ENCODE data around the gene SLC24A4.

Gene SLC24A4

GRCh38 chr14:92490239-92490959, 167.4 kb downstream of the SLC24A4 start:
- ATAC-seq (no peak), DNase-seq (ENCODE audit: low spot score in 2 of 2) (no peak)
- Mint-ChIP-seq H3K27ac (no peak overlapping the region), H3K36me3 (no peaks in the 10 kb centered on the region), H3K4me1 (peaks cover 14% of the 10 kb centered on the region), H3K9me3 (no peaks in the 10 kb centered on the region), H3K4me3 (no peak overlapping the region)

DNA sequence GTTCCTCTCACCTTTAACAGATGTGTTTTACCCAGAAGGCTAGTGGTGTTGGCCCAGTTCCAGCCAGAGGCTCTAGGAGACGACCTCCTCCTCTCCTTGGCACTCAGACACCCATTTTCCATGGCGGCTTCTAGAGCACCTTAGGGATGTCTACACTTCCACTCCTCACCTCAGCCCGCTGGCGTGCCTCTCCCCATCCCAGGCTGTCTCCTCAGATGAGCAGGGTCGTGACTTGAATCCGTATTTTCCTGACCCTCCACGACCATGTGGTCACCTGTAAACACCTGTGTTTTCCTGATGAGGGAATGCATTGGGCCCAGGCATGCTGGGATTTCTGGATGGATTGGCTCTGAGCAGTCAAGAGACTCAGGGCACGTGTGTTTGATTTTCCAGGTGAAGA, 168.8 kb downstream of the SLC24A4 start:
- no peak overlapping the region for H3K27ac Mint-ChIP-seq
- peaks cover 19% of the 10 kb centered on the region for H3K4me1 Mint-ChIP-seq
- DNase-seq (ENCODE audit: low spot score in 2 of 2) (no peak), ATAC-seq (no peak)
- H3K9me3 Mint-ChIP-seq: no peaks in the 10 kb centered on the region
- no peak overlapping the region for H3K4me3 Mint-ChIP-seq
- no peaks in the 10 kb centered on the region for H3K36me3 Mint-ChIP-seq

- Mint-ChIP-seq H3K9me3 (no peaks in the 10 kb centered on the region), H3K4me3 (no peak overlapping the region), H3K27ac (no peak overlapping the region), H3K4me1 (peaks cover 18% of the 10 kb centered on the region), H3K36me3 (no peaks in the 10 kb centered on the region)
- DNase-seq (ENCODE audit: low spot score in 2 of 2): no peak
- no peak for ATAC-seq
Measured at GRCh38 chr14:92492258-92492657, 169.3 kb downstream of the SLC24A4 start.

DNA sequence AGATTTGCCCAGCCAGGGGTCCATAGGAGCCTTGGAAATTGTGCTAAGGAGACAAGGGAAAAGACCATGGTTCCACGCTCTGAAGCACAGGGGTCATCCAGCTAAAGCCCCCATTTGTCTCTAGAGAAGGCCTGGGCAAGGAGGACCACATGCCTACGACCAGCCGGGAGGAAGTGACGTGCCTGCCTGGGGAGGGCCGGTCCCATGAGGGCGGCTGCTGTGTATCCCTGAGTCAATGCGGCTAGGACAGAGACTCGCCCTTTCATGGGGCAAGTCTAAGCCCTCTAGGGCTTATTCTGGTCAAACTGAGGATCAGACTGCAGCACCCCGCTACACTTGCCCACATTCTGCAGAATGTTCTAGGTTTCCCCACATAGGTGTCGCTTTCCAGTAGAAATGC, 170.1 kb downstream of the SLC24A4 start:
- Mint-ChIP-seq H3K4me3 (no peak overlapping the region), H3K9me3 (no peaks in the 10 kb centered on the region), H3K4me1 (peaks cover 15% of the 10 kb centered on the region), H3K27ac (no peak overlapping the region), H3K36me3 (no peaks in the 10 kb centered on the region)
- ATAC-seq (no peak), DNase-seq (ENCODE audit: low spot score in 2 of 2) (no peak)

GRCh38 chr14:92493492-92493891, 170.5 kb downstream of the SLC24A4 start:
- no peak for DNase-seq (ENCODE audit: low spot score in 2 of 2)
- peaks cover 15% of the 10 kb centered on the region for H3K4me1 Mint-ChIP-seq
- H3K9me3 Mint-ChIP-seq: no peaks in the 10 kb centered on the region
- H3K4me3 Mint-ChIP-seq: no peak overlapping the region
- H3K27ac Mint-ChIP-seq: no peak overlapping the region
- ATAC-seq: no peak
- H3K36me3 Mint-ChIP-seq: no peaks in the 10 kb centered on the region

GRCh38 chr14:92494512-92494911, 171.5 kb downstream of the SLC24A4 start:
- Mint-ChIP-seq H3K9me3 (no peaks in the 10 kb centered on the region), H3K36me3 (no peaks in the 10 kb centered on the region), H3K4me1 (peaks cover 15% of the 10 kb centered on the region), H3K4me3 (no peak overlapping the region), H3K27ac (no peak overlapping the region)
- DNase-seq (ENCODE audit: low spot score in 2 of 2) (no peak), ATAC-seq (peak; percentile 64)

GRCh38 chr14:92495027-92495426, 172.1 kb downstream of the SLC24A4 start:
- no peak overlapping the region for H3K27ac Mint-ChIP-seq
- no peaks in the 10 kb centered on the region for H3K9me3 Mint-ChIP-seq
- no peaks in the 10 kb centered on the region for H3K36me3 Mint-ChIP-seq
- H3K4me3 Mint-ChIP-seq: no peak overlapping the region
- no peak for DNase-seq (ENCODE audit: low spot score in 2 of 2)
- H3K4me1 Mint-ChIP-seq: peaks cover 15% of the 10 kb centered on the region
- no peak for ATAC-seq

DNA sequence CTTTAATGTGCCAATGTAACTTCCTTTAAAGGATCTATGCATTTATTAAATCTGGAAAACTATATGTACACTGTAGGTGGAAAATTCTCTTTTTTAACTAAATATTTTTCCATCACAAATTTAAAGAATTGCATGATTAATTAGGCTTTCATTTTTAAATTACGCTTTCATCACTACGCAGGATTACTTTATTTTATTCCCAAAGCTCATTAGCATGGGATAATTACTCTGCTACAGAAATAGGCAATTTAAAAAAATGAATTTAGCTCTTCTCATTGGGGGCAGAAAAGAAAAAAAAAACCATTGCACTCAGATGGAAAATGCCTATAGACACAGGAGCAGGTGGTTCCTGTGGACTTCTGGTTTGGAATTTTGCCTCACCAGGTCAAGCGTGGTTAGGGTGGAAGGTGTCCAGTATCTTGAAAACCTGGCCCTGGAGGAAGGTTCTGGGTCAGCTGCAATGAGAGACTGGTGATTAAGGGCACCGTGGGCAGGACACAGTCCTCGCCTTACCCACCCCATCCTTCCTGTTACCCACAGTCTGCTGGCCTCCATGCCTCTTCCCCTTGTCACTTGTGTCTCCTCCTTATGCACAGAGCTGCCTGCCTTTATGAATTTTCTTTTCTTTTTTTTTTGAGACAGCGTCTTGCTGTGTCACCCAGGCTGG, 173.4 kb downstream of the SLC24A4 start:
- ATAC-seq (no peak), DNase-seq (ENCODE audit: low spot score in 2 of 2) (no peak)
- peak overlapping the region; percentile 45 for H3K27ac Mint-ChIP-seq
- H3K36me3 Mint-ChIP-seq: no peaks in the 10 kb centered on the region
- H3K4me1 Mint-ChIP-seq: peaks cover 15% of the 10 kb centered on the region
- H3K9me3 Mint-ChIP-seq: no peaks in the 10 kb centered on the region
- H3K4me3 Mint-ChIP-seq: no peak overlapping the region

DNA sequence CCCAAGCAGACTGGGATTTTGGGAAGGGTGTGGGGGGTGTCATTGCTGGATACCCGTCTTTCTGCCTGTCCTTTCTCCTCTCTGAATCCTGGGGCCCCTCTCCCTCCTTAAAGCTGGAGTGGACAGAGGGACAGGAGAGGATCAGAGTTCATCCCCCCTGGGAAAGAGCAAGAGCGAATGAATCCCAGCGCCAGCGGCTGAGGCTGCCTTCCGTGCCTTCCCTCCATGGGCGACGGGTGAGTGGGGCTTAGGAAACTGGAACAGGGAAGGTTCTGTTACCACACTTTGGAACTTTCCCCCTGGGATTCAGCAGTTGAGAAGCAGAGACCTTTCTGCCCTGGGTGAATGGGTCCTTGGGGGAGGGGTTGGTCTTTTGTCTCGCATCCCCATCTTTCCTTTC, 174.4 kb downstream of the SLC24A4 start:
- Mint-ChIP-seq H3K4me1 (peaks cover 15% of the 10 kb centered on the region), H3K36me3 (no peaks in the 10 kb centered on the region), H3K4me3 (no peak overlapping the region), H3K9me3 (no peaks in the 10 kb centered on the region), H3K27ac (peak overlapping the region; percentile 45)
- DNase-seq (ENCODE audit: low spot score in 2 of 2) (no peak), ATAC-seq (no peak)

DNA sequence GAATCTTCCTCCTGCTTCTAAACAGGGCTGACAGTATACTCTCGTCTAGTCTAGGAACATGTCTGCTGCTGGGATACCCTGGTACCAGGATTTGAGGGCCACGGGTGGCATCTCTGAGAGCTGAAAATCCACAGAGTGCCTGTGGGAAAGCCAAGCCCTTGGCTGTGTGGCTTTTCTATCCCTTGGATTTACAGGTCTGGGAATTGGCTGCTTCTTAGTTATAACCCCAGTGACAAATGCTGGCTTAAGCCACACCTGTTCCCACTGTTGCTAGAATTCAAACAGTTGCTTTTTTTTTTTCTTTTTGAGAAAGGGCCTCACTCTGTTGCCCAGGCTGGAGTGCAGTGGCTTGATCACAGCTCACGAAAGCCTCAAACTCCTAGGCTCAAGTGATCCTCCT, 176.3 kb downstream of the SLC24A4 start:
- DNase-seq (ENCODE audit: low spot score in 2 of 2) (no peak), ATAC-seq (no peak)
- Mint-ChIP-seq H3K36me3 (no peaks in the 10 kb centered on the region), H3K4me3 (no peak overlapping the region), H3K9me3 (no peaks in the 10 kb centered on the region), H3K4me1 (peaks cover 15% of the 10 kb centered on the region), H3K27ac (no peak overlapping the region)

GRCh38 chr14:92500491-92500941, 177.6 kb downstream of the SLC24A4 start:
- ATAC-seq: no peak
- no peak overlapping the region for H3K27ac Mint-ChIP-seq
- no peak overlapping the region for H3K4me3 Mint-ChIP-seq
- no peaks in the 10 kb centered on the region for H3K9me3 Mint-ChIP-seq
- no peaks in the 10 kb centered on the region for H3K36me3 Mint-ChIP-seq
- DNase-seq (ENCODE audit: low spot score in 2 of 2): no peak
- H3K4me1 Mint-ChIP-seq: peaks cover 24% of the 10 kb centered on the region

GRCh38 chr14:92501891-92502351, 179.0 kb downstream of the SLC24A4 start:
- ATAC-seq (no peak), DNase-seq (ENCODE audit: low spot score in 2 of 2) (no peak)
- no peak overlapping the region for H3K27ac Mint-ChIP-seq
- no peak overlapping the region for H3K4me3 Mint-ChIP-seq
- H3K4me1 Mint-ChIP-seq: peaks cover 25% of the 10 kb centered on the region
- H3K36me3 Mint-ChIP-seq: no peaks in the 10 kb centered on the region
- H3K9me3 Mint-ChIP-seq: no peaks in the 10 kb centered on the region

- peaks cover 29% of the 10 kb centered on the region for H3K4me1 Mint-ChIP-seq
- DNase-seq (ENCODE audit: low spot score in 2 of 2): no peak
- H3K27ac Mint-ChIP-seq: peak overlapping the region; percentile 40
- H3K4me3 Mint-ChIP-seq: no peak overlapping the region
- H3K36me3 Mint-ChIP-seq: no peaks in the 10 kb centered on the region
- no peak for ATAC-seq
- no peaks in the 10 kb centered on the region for H3K9me3 Mint-ChIP-seq
Measured at GRCh38 chr14:92502541-92503286, 179.7 kb downstream of the SLC24A4 start.

DNA sequence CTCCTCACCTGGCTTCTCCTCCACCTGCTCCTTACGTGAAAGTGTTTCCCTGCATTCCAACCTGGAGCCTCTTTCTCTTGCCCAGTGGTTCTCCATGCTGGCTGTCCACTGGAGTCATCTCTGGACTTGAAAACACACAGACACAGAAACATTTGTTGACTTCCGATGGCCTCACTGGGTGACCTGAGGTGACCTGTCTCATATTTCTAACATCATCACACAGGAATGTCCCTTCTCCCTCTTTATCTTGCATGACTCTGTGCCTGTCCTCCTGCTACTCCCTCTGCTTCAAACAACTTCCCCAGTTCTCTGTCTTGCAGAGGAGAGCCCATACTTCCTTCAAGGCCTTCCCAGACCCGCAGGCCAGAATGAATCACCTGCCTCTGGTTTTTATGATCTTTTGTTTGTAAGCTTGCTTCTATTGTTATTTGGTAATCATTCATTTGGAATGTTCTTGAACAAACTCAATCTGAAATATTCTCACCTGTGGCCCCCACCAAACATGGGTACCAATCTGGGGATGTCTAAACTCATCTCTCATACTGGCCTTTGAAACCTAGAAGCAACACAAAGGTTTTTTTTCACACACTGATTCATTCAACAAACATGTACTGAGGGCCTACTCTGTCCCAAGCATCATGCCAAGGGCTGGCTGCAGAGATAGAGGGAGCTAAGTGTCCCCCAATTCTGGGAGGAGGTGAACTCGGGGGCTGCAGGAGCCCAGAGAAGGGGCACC, 181.0 kb downstream of the SLC24A4 start:
- Mint-ChIP-seq H3K4me3 (no peak overlapping the region), H3K4me1 (peaks cover 29% of the 10 kb centered on the region), H3K36me3 (no peaks in the 10 kb centered on the region), H3K9me3 (no peaks in the 10 kb centered on the region), H3K27ac (peak overlapping the region; percentile 40)
- no peak for DNase-seq (ENCODE audit: low spot score in 2 of 2)
- ATAC-seq: no peak

DNA sequence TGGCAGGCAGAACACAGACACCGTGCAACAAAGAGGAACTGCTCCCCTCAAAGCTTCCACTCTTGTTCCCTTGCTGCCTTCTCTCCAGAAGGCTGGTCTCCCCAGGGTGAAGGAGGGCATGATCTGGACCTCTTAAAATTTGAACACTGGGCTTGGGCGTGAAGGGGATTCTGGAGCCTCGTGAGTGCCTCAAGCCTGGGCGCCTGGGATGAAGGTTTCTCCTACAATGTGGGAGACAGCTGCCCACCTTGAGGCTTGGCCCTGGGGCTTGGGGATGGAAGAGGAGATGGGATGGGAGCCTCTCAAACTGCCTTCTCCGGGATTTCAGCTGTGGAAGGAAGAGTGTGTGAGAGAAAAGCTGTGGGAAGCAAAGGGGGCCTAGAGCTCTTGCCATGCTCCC, 182.9 kb downstream of the SLC24A4 start:
- H3K4me1 Mint-ChIP-seq: peaks cover 32% of the 10 kb centered on the region
- H3K36me3 Mint-ChIP-seq: no peaks in the 10 kb centered on the region
- no peaks in the 10 kb centered on the region for H3K9me3 Mint-ChIP-seq
- H3K27ac Mint-ChIP-seq: no peak overlapping the region
- no peak overlapping the region for H3K4me3 Mint-ChIP-seq
- DNase-seq (ENCODE audit: low spot score in 2 of 2) (no peak), ATAC-seq (no peak)
